Measurements from ENCODE around the gene MORN1.

GRCh38 chr1:2274231-2274928 lies 117.0 kb downstream of the MORN1 start:
- TF ChIP-seq SP1 (IDR thresholded peaks at IDR 0.05) (no peak), TAF1 (conservative IDR thresholded peaks at IDR 0.05) (no peak)
- TF ChIP-seq, protein P1, sequence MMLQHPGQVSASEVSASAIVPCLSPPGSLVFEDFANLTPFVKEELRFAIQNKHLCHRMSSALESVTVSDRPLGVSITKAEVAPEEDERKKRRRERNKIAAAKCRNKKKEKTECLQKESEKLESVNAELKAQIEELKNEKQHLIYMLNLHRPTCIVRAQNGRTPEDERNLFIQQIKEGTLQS (IDR thresholded peaks at IDR 0.05), result no peak
- TF ChIP-seq, protein P2, sequence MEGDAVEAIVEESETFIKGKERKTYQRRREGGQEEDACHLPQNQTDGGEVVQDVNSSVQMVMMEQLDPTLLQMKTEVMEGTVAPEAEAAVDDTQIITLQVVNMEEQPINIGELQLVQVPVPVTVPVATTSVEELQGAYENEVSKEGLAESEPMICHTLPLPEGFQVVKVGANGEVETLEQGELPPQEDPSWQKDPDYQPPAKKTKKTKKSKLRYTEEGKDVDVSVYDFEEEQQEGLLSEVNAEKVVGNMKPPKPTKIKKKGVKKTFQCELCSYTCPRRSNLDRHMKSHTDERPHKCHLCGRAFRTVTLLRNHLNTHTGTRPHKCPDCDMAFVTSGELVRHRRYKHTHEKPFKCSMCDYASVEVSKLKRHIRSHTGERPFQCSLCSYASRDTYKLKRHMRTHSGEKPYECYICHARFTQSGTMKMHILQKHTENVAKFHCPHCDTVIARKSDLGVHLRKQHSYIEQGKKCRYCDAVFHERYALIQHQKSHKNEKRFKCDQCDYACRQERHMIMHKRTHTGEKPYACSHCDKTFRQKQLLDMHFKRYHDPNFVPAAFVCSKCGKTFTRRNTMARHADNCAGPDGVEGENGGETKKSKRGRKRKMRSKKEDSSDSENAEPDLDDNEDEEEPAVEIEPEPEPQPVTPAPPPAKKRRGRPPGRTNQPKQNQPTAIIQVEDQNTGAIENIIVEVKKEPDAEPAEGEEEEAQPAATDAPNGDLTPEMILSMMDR (IDR thresholded peaks at IDR 0.05; ENCODE audit: low read depth, low read length, missing input control), result no peak
- TF ChIP-seq, protein P3, sequence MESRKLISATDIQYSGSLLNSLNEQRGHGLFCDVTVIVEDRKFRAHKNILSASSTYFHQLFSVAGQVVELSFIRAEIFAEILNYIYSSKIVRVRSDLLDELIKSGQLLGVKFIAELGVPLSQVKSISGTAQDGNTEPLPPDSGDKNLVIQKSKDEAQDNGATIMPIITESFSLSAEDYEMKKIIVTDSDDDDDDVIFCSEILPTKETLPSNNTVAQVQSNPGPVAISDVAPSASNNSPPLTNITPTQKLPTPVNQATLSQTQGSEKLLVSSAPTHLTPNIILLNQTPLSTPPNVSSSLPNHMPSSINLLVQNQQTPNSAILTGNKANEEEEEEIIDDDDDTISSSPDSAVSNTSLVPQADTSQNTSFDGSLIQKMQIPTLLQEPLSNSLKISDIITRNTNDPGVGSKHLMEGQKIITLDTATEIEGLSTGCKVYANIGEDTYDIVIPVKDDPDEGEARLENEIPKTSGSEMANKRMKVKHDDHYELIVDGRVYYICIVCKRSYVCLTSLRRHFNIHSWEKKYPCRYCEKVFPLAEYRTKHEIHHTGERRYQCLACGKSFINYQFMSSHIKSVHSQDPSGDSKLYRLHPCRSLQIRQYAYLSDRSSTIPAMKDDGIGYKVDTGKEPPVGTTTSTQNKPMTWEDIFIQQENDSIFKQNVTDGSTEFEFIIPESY (IDR thresholded peaks at IDR 0.05), result no peak

Data from liver (tissue), 3 donors.